ENCODE measurements around the gene RAB9A.

- no peak for TF ChIP-seq POLR2AphosphoS5 (IDR thresholded peaks at IDR 0.05; ENCODE audit: insufficient read depth, low read depth, low read length)
- TF ChIP-seq JUN (IDR thresholded peaks at IDR 0.05; ENCODE audit: borderline replicate concordance, insufficient read depth, insufficient read length, low read depth), result no peak
These were observed 12.0 kb upstream of the RAB9A start for GRCh38 chrX:13676885-13677284.
